HepG2 (cell line): ENCODE measurements around the gene OAS3. TPM values are rescaled to one million over a fixed set of nuclear protein-coding genes. Genes with fewer than 3 reads are reported as not detected.
A peak's percentile ranks its signal among the peaks of the same experiment; 100 is the strongest.

ENCODE experiments used
- NPAS2 ChIP-seq: sonication (generic); formaldehyde crosslinking; IDR thresholded peaks from 2 replicates; pipeline ENCODE4 v1.8.0; 2022; ENCODE audit warnings: mild to moderate bottlenecking, missing genetic modification reagents, borderline replicate concordance
- ZNF629 ChIP-seq: sonication (generic); formaldehyde crosslinking; conservative IDR thresholded peaks from 2 replicates; pipeline ENCODE4 v1.5.0; 2020; ENCODE audit warnings: missing genetic modification reagents
- polyA plus RNA-seq, 8 experiments: library from polyadenylated mRNA; depleted of rRNA in 3 of 8; stranded (reverse) in 7 of 8; unstranded in 1 of 8; fragments of >200 nt; fragmentation: Illumina TruSeq in 4 of 8; extraction: Trizol in 4 of 8; gene quantifications; 2 replicates each; pipeline versions ENCODE4 v1.2.1 to v1.2.3, GENCODE V29; 2011 to 2016; ENCODE audit warnings: low read depth in 4 of 8, missing spikeins in 1 of 8, mixed read lengths in 1 of 8; ENCODE audit not compliant: insufficient read depth in 1 of 8
- total RNA-seq, 5 experiments: library from RNA; depleted of rRNA; stranded (reverse); fragments of >200 nt; fragmentation: Illumina TruSeq; extraction: Trizol; gene quantifications; 2 replicates each; pipeline ENCODE4 v1.2.3, GENCODE V29; 2016; ENCODE audit warnings: low read depth in 1 of 5
- TF ChIP-seq, protein P1 (sequence below): sonication (generic); formaldehyde crosslinking; IDR thresholded peaks from 2 replicates; pipeline ENCODE4 v1.8.0; 2022; ENCODE audit warnings: mild to moderate bottlenecking, missing genetic modification reagents, moderate library complexity
- TF ChIP-seq, protein P2 (sequence below), 2 experiments: sonication (generic) in 1 of 2; formaldehyde crosslinking in 1 of 2; IDR thresholded peaks; 2 replicates each; pipeline versions ENCODE4 v1.5.1 to v1.6.1; 2011 to 2020; ENCODE audit warnings: borderline replicate concordance in 1 of 2, low read depth in 1 of 2, low read length in 1 of 2, mild to moderate bottlenecking in 1 of 2, missing genetic modification reagents in 1 of 2, moderate library complexity in 1 of 2
- TF ChIP-seq, protein P3 (sequence below): sonication (generic); formaldehyde crosslinking; IDR thresholded peaks from 2 replicates; pipeline ENCODE4 v1.5.0; 2020; ENCODE audit warnings: missing genetic modification reagents
- TF ChIP-seq, protein P4 (sequence below): IDR thresholded peaks from 2 replicates; pipeline ENCODE4 v1.6.1; 2016
- TF ChIP-seq, protein P5 (sequence below): sonication (generic); formaldehyde crosslinking; IDR thresholded peaks from 2 replicates; pipeline ENCODE4 v1.9.0; 2021; ENCODE audit warnings: missing genetic modification reagents, borderline replicate concordance

OAS3 gene
- total and polyA plus RNA-seq, 2 of the 13 experiments (the other 11 are each of a cell fraction or from before 2014, with no cell fraction given): 4.8 to 10.5 TPM

DNA sequence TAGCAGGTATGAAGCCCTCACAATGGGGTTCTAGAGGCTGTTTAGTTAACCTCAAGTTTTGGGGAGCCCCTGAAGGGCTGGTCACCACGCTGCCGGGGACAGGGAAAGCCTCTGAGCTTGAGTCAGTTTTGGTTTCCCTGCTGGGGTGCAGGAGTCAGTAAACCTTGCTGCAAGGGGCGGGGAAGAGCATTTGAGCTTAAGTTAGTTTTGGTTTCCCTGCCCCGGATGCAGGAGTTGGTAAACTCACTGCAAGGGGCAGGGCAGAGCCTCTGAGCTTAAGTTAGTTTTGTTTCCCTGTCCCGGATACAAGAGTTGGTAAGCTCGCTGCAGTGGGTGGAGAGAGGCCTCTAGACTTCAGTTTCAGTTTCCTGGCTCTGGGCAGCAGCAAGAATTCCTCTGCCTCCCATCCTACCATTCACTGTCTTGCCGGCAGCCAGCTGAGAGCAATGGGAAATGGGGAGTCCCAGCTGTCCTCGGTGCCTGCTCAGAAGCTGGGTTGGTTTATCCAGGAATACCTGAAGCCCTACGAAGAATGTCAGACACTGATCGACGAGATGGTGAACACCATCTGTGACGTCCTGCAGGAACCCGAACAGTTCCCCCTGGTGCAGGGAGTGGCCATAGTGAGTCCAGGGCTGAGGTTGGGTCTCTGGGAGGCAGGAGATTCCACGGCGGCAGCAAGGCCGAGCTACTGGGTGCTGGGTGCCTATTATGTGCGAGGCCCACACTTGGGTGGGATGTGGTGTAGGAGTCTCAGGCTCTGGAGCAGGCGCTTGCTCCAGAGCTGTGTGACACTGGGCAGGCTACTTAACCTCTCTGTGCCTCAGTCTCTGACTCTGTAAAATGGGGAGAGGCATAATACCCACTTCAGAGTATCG is 40.1 kb downstream of the OAS3 start, which contains the start of gene OAS2 (continued):
- TF ChIP-seq, protein P1, sequence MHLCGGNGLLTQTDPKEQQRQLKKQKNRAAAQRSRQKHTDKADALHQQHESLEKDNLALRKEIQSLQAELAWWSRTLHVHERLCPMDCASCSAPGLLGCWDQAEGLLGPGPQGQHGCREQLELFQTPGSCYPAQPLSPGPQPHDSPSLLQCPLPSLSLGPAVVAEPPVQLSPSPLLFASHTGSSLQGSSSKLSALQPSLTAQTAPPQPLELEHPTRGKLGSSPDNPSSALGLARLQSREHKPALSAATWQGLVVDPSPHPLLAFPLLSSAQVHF: no peak
- TF ChIP-seq, protein P2, sequence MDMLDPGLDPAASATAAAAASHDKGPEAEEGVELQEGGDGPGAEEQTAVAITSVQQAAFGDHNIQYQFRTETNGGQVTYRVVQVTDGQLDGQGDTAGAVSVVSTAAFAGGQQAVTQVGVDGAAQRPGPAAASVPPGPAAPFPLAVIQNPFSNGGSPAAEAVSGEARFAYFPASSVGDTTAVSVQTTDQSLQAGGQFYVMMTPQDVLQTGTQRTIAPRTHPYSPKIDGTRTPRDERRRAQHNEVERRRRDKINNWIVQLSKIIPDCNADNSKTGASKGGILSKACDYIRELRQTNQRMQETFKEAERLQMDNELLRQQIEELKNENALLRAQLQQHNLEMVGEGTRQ (IDR thresholded peaks at IDR 0.05; ENCODE audit: low read depth, low read length): no peak
- TF ChIP-seq, protein P2 (CRISPR knock-in tag; IDR thresholded peaks at IDR 0.05; ENCODE audit: borderline replicate concordance): no peak
- TF ChIP-seq ZNF629 (CRISPR knock-in tag) (peak; percentile 80), NPAS2 (CRISPR knock-in tag) (no peak)
- TF ChIP-seq, protein P3, sequence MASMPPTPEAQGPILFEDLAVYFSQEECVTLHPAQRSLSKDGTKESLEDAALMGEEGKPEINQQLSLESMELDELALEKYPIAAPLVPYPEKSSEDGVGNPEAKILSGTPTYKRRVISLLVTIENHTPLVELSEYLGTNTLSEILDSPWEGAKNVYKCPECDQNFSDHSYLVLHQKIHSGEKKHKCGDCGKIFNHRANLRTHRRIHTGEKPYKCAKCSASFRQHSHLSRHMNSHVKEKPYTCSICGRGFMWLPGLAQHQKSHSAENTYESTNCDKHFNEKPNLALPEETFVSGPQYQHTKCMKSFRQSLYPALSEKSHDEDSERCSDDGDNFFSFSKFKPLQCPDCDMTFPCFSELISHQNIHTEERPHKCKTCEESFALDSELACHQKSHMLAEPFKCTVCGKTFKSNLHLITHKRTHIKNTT (CRISPR knock-in tag): no peak
- TF ChIP-seq, protein P4, sequence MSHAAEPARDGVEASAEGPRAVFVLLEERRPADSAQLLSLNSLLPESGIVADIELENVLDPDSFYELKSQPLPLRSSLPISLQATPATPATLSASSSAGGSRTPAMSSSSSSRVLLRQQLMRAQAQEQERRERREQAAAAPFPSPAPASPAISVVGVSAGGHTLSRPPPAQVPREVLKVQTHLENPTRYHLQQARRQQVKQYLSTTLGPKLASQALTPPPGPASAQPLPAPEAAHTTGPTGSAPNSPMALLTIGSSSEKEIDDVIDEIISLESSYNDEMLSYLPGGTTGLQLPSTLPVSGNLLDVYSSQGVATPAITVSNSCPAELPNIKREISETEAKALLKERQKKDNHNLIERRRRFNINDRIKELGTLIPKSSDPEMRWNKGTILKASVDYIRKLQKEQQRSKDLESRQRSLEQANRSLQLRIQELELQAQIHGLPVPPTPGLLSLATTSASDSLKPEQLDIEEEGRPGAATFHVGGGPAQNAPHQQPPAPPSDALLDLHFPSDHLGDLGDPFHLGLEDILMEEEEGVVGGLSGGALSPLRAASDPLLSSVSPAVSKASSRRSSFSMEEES (CRISPR knock-in tag): no peak
- TF ChIP-seq, protein P5, sequence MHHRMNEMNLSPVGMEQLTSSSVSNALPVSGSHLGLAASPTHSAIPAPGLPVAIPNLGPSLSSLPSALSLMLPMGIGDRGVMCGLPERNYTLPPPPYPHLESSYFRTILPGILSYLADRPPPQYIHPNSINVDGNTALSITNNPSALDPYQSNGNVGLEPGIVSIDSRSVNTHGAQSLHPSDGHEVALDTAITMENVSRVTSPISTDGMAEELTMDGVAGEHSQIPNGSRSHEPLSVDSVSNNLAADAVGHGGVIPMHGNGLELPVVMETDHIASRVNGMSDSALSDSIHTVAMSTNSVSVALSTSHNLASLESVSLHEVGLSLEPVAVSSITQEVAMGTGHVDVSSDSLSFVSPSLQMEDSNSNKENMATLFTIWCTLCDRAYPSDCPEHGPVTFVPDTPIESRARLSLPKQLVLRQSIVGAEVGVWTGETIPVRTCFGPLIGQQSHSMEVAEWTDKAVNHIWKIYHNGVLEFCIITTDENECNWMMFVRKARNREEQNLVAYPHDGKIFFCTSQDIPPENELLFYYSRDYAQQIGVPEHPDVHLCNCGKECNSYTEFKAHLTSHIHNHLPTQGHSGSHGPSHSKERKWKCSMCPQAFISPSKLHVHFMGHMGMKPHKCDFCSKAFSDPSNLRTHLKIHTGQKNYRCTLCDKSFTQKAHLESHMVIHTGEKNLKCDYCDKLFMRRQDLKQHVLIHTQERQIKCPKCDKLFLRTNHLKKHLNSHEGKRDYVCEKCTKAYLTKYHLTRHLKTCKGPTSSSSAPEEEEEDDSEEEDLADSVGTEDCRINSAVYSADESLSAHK (CRISPR knock-in tag): no peak
